GM18519 (cell line): ENCODE results near the gene CD300E.
"Not testable (repeated sequence)": the region's sequence is repeated elsewhere in the genome, so short reads cannot be mapped to it uniquely, and the experiment has no call there.

Experiments used
- ATAC-seq: cut with Tn5 transposase; IDR thresholded peaks from one replicate; pipeline ENCODE4 v1.9.1; 2021; ENCODE audit warnings: mild to moderate bottlenecking, moderate library complexity; ENCODE audit not compliant: unreplicated experiment, low FRiP score

The CD300E gene

DNA sequence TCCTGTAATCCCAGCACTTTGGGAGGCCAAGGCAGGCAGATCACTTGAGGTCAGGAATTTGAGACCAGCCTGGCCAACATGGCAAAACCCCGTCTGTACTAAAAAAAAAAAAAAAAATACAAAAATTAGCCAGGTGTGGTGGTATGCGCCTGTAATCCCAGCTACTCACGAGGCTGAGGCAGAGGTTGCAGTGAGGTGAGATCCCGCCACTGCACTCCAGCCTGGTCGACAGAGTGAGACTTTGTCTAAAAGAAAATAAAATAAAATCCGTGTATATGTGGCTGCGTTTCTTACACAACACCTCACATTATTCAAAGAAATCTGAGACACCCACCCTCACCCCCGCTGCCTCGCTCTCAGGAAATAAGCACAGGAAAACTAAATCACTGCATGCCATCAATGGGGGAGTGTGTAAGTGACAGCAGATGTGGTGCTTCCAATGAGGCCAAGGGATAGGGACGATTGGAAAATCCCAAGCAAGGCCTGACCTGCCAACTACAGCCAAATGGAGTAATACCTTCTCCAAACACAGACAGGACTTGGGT lies 13.1 kb upstream of the CD300E start:
- ATAC-seq, result not testable (repeated sequence)

DNA sequence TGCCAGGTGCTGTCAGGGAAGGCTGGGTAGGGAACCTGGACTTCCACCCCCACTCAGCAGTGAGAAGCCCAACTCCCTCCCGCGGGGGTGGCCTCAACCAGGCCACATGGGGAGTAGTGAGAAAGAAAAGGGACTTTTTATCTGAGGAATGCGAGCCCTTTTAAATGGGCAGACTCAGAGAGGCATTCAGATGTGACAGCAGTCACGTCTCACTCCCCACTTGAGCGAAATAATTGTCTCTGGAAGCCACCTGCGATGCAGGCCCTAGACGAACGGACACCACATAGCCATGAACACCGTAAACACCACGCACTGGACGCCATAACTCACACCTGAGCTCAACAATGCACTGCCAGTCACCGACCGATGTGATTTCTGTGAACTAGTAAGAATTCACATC lies 11.9 kb upstream of the CD300E start:
- no peak for ATAC-seq

DNA sequence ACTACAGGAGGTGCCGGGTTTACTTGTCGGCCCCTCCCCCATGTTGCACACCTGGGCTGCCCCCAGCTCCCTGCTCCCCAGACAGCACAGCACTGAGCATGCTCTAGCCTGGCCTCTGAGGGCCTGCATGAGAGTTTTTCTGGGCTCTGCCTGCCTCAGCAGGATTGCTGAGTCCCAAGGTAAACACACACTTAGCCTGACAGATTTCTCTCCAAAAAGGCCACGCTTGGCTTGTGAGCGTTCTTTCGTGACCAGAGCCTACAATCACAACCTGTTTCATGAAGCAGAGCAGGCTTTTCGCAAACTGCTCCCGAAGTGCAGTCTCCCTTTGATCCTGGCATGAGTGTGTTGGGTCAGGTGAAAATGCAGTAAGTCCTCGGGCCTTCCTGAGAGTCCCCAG lies 9.8 kb upstream of the CD300E start:
- no peak for ATAC-seq

DNA sequence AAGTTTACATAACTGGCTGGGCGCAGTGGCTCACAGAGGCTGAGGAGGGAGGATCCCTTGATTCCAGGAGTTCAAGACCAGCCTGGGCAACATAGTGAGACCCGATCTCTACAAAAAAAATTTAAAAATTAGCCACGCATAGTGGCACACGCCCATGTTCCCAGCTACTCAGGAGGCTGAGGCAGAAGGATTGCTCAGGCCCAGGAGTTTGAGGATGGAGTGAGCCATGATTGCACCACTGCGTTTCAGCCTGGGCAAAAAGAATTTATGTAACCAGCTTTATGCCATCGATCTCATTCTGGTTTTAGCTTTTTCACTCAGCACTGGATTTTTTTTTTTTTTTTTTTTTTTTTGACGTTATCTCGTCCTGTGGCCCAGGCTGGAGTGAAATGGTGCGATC lies 9.1 kb upstream of the CD300E start:
- ATAC-seq, result no peak

DNA sequence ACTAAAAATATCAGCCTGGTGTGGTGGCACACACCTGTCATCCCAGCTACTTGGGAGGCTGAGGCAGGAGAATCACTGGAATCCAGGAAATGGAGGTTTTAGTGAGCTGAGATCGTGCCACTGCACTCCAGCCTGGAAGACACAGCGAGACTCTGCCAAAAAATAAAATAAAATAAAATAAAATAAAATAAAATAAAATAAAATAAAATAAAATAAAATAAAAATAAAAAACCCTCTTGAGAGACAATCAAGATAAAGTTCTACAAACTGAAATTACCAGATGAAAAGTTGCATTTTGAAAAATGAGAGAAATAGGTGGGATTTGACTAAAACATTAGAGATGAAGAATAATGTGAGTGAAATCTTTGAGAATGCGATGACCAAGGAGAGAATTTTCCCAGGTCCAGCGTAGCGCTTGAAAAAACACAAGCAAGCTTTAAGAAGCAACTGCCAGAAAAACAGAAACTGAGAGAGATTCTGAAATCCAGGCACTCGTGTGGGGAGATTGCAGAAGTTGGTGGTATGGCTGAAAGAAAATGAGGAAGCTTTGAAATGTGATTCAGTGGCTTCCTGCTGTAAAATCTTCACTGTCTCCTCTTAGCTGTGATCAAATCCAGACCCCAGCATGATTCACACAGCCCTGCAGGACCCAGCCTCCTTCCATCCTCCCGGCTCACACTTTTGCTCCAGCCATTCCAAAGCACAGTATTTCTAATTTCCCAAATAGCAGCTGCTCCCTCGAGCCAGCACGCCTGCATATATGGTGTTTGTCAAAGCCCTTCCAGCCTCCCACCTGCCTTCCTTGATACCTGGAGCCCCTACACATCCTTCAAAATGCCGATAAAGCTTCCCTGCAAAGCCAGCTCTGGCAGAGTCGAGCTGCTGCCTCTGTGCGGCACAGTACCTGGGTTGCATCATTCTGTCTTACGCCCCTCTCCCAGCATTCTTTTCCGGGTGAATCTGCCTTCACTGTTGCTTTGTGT lies 8.2 kb upstream of the CD300E start:
- no peak for ATAC-seq

DNA sequence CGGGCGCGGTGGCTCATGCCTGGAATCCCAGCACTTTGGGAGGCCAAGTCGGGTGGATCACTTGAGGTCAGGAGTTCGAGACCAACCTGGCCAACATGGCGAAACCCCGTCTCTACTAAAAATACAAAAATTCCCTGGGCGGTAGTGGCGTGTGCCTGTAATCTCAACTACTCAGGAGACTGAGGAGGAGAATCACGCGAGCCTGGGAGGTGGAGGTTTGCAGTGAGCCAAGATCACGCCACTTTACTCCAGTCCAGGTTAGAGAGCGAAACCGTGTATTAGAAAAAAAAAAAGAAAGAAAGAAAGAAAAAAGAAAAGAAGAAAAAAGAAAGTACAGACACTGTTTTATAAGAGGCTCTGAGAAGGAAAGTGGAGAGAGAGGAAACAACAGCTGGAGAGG lies 6.7 kb upstream of the CD300E start:
- ATAC-seq, result not testable (repeated sequence)

DNA sequence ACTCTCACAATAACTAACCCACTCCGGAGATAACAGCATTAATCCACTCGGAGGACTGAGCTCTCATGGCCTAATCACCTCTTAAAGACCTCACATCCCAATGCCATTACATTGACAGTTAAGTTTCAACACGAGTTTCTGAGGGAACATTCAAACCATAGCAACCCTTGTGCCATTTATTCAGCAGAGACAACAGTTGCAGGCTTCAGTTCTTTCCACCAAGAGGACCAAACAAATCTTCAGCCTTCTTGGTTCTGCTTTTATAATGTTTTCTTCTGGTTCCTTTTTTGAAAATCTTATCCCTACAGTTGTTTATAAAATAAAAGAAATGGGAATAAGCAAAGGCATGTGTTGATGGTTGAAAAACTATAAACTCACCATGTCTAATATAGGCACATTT lies 2.1 kb upstream of the CD300E start:
- ATAC-seq, result no peak

DNA sequence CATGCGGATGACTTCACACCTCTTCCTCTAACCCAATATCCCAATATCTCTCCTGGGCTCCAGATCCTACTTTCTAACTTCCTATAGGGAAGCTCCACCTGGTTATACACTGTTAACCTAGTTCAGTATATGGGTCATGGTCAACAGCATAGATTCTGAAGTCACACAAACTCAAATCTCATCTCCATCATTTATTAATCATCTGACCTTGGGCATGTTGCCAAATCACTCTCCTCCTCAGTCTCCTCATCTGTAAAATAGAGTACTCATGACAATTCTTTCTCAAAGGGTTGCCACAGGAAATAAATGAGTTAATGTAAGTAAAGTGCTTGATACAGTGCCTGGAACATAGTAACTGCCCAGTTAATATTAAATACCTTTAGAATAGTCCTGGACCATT lies 593 bp upstream of the CD300E start:
- ATAC-seq, result no peak

DNA sequence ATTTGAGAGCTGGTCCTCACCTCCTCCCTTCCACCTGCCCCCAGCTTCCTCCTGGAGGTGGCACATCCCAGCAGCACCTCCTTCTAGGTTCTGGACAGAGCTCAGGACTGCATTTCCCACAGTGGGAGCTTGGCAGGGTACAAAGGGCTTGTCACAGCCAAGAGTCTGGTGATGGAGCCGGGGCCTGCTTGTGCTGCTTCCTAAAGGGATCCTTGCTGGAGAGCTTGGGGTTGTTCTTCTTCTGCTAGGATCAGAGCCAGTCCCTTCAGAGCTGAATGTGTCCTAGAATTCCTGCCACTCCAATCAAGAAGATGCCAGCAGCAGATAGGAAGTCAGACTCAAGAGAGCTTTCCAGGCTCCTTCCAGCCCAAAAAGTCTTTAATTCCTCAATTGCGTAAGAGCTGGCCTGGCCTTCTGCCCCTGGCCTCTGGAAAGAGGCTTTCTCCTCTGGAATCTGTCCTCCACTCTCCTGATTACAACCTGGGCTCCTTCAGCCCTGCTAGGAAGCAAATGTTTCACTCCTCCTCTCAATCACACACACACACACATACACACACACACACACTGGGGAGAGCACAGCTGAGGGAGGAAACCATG lies 4.4 kb downstream of the CD300E start:
- no peak for ATAC-seq

DNA sequence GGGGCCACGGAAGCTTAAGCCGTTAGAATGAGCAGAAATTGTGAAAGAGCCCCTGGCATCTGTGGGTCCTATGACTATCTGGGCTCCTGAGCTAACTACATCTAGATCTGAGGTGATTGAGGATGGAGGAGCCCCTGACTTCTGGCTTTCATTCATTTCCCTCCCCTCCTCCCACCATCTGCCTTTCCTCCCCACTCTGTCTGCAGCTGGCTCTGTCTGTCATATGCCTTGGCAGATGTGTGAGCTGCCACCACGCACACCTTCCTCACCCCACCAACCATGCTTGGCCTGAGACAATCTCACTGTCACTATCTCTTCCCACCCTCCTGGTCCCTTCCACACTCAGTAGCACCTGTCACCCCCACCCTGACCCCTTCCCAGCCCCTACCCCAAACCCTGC lies 5.1 kb downstream of the CD300E start:
- ATAC-seq, result no peak

DNA sequence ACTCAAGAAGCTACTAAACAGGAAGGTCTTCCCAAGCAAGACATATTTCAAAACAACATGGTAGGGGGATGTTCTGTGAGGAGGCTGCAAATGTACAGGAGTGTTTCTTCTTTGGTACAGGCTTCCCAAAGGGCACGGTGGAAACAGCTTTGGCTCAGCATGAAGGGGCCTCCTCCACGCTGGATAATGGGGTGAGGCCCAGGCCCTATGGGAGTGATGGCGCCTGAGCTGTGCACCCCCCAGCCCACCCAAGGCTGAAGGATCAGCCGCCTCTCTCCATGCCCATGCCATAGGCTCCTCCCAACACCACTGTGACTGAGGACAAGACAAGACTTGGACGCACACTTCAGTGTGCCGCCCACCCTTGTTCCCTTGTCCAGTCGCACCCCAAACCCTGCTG lies 6.8 kb downstream of the CD300E start:
- no peak for ATAC-seq

DNA sequence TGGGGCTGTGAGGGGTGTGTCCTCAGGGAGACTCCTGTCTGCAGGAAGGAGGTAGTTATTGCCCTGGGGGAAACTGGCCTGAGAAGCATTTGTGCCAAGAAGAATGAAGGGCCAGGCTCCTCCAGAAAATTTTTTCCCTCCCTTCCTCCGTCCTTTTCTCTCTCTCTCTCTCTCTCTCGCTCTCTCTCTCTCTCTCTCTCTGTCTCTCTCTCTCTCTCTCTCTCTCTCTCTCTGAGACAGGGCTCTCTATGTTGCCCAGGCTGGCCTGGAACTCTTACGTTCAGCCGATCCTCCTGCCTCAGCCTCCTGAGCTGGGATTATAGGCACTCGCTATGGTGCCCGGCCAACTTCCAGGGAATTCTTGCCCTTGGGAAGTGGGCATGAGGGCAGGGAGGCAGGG lies 11.5 kb downstream of the CD300E start:
- ATAC-seq, result no peak

DNA sequence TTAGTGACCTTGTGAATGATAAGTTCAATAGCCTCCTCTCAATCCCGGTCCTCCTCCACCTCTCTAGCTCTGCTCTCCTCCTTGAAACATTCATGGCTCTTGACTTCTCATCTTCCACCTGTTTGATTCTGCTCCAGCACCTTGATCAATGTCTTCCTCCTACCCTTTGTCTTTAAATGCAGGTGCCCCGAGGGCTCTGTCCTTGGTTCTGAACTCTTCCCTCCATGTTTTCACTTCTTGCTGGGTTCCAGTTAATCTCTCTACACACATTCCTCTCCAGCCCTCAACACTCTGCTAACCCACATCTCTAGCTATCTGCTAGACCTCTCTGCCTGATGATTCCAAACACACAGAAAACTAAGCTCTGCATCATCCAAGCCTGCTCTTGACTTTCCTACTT lies 13.4 kb downstream of the CD300E start:
- ATAC-seq, result no peak

DNA sequence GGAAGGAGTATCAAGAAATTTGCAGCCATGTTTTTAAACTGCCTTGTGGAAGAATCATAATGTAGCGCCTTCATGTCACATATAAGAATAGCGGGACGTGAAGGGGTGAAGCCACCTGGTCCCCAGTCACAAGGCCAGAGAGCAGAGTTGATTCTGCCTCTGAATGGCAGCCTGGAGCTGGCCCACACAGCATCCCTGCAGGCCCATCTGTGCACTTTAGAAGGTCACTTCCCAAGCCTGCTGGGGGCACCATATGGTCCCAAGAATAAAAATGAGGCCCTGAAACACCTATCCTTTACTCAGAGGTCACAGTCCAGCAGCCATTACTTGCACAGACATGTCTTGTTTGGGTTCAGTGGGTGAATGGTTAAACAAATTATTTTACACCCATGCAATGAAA lies 15.0 kb downstream of the CD300E start:
- ATAC-seq, result no peak

DNA sequence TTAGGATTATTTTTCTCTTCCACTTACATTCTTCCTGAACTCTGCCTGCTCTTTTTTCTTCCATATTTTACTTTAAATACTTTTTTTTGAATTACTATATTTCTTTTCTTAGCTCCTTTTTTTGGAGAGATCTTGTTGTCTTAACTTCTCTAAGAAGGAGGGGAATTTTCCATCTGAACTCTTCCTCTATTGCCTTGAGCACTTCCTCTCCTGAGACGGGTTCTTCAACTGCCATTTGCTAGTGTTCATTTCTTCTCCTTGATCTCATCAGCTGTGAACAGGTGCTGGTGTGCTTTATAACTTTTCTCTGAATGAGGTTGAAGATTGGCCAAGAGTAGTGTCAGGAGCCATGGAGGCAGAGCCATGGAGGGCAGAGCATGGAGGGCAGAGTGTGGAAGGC lies 16.3 kb downstream of the CD300E start:
- ATAC-seq, result no peak

DNA sequence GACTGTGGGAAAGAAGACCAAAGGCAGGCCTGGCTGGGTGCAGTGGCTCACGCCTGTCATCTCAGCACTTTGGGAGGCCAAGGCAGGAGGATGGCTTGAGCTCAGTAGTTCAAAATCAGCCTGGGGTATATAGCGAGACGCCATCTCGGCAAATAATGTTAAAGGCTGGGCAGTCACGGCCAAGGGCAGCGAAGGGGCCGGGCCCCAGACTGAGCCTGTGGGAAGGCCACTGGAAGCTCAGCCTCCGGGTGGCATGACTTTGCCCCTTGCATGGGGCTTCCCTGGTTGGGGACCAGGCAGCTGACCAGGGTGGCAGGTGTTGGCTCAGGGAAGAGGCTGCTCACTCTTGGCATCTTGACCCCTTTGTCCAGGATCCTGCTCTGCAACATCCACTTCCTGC lies 17.5 kb downstream of the CD300E start:
- ATAC-seq, result no peak

DNA sequence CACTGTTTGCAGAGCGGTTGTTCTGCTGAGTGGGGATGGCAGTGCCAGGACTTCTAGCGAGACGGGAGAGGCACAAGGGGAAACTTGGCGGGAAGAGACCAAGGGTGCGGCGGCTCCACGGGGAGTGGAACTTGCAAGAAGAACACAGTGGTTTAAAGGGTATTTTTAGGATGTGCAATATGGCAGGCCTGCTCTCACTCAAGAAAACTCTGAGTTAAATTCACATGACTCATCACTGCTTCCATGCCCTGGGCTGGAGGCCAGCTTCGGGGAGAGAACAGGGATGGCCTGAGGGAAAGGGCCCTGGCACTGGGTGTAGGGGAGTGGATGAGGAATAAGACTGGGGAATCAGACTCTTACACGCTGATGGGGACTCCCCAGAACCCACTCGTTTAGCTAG lies 18.2 kb downstream of the CD300E start:
- no peak for ATAC-seq

DNA sequence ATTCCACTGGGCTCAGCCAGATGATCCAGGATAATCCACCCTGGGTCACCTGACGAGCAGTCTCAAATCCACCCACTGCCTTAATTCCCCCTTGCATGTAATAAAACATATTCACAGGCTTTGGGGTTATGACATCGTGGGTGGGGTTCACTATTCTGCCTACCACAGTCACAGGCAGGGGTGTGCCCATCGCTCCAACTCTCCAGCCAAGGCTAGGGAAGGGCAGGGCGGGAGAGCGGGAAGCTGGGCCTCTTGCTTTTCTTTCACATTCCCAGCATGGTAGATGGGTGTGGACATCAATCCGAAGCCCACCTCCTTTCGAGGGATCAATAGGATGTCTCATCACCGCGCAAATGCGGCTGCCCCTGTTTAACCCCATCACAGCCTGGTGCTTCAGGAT lies 18.8 kb downstream of the CD300E start:
- ATAC-seq, result no peak

DNA sequence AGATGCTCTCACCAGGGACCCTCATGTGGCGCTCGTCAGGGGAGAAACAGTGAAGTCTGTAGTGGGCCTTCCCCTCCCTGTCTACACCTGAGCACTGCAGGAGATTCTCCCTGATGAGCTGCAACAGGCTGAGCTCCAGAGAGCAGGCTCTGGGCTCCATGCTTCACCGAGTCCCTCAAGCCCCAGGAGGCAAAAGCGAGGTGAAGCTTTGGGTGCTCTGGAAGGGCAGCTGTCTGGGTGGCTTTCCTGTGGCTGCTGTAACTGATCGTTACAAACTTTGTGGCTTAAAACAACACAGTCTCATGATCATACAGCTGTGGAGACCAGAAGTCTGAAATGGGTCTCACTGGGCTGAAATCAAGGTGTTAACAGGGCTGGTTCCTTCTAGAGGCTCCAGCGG lies 19.3 kb downstream of the CD300E start:
- ATAC-seq, result no peak

DNA sequence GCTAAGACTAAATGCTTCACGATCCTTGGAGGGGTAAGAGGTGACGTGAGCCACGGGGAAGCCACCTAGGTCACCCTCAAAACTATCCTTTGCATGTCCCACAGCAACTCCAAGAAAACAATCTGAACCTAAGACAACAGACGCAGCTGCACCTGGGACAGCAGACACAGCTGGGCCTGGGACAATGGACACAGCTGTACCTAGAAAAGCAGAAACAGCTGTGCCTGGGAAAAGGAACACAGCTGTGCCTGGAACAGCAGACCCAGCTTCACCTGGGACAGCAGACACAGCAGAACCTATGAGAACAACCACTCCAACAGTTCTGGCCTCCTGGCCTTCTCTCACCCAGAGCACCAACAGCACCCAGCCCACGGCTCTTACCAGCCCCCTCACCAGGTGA lies 19.8 kb downstream of the CD300E start:
- ATAC-seq, result no peak

DNA sequence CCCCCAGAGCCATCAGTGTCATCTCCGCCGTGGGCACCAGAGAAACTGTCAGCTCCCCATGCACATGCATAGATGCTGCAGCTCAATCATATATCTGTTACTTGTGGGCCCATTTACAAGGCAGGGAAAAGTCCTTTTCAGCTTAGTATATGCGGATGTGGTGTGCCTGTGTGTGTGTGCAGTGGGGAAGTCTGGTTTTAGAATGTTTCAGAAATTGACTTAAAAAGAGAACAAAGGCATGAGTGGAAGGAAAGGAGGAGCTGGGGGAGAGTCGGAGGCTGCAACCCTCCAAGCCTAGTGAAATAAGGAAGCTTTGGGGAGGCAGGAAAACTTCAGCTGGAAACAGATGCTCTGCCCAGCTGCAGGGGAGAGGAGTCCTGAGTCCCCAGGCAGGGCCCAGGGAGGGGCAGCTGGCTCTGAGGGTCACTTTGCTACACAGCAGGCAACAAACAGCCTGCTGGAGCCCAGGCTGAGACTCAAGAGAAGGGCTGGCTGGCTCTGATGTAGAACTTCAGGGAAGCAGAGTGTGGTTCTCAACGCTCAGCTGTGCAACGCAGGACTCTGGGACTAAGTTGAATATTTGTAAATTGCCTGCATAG lies 20.4 kb downstream of the CD300E start:
- ATAC-seq, result no peak
